HepG2 (cell line): Measurements from ENCODE around the gene PTGDR2. TPM values are rescaled to one million over a fixed set of nuclear protein-coding genes. Genes with fewer than 3 reads are reported as not detected.

Experiments
- ATAC-seq: fragments of 200-7000 bp; cut with Tn5 transposase; 3 replicates; pipeline ENCODE4 v1.9.1; 2020; ENCODE audit warnings: mild to moderate bottlenecking, moderate library complexity
- BruUV-seq: library from RNA; stranded (reverse); fragments of 400-500 nt; replicated peaks from 2 replicates; lab custom pipeline; 2021; lab: Mats Ljungman, UMichigan
- CTCF ChIA-PET: fragments of 300-600 bp; formaldehyde crosslinking; extraction: SDS; loops from one replicate; lab custom pipeline; 2021; ENCODE audit warnings: low total read pairs, inconsistent platforms, low intra/inter-chr PET ratio; lab: Yijun Ruan, JAX
- POLR2A ChIA-PET: fragments of 350-600 bp; sonication (Branson Sonifier 250); formaldehyde crosslinking; loops from one replicate; lab custom pipeline; 2020; ENCODE audit warnings: antibody characterized with exemption, inconsistent platforms; lab: Yijun Ruan, JAX
- DNase-seq: peaks from one replicate; pipeline ENCODE4 v3.0.0-alpha.2; 2015; ENCODE audit warnings: low spot score
- FAIRE-seq: peaks from 3 replicates; lab custom pipeline; 2011; peaks lifted over from hg19 to GRCh38; lab: Jason Lieb, UNC
- H2AFZ ChIP-seq: one replicate; pipeline ENCODE4 v1.6.1; 2011; ENCODE audit warnings: low read length, inconsistent platforms
- H3K27ac ChIP-seq: fragments of 300-600 bp; 3 replicates; pipeline ENCODE4 v1.8.0; 2011; ENCODE audit warnings: mixed run types, mild to moderate bottlenecking, mixed read lengths, low read length, inconsistent platforms; ENCODE audit not compliant: insufficient read depth; ENCODE audit errors: extremely low read length
- H3K27me3 ChIP-seq, 2 experiments: fragments of 200-600 bp in 1 of 2; 2 replicates in 1 of 2; 3 replicates in 1 of 2; pipeline versions ENCODE4 v1.6.0 to v1.8.0; 2011; ENCODE audit warnings: low read length in 2 of 2, mild to moderate bottlenecking in 2 of 2, moderate library complexity in 2 of 2, inconsistent platforms in 1 of 2; ENCODE audit not compliant: insufficient read depth in 2 of 2, control insufficient read depth in 1 of 2
- H3K36me3 ChIP-seq, 2 experiments: fragments of 200-600 bp in 1 of 2; replicated peaks in 1 of 2; 2 replicates in 1 of 2; 3 replicates in 1 of 2; pipeline versions ENCODE4 v1.5.1 to v1.8.0; 2011; ENCODE audit warnings: low read length in 2 of 2, inconsistent platforms in 1 of 2; ENCODE audit not compliant: insufficient read depth in 2 of 2, control insufficient read depth in 1 of 2
- H3K4me1 ChIP-seq: 2 replicates; pipeline ENCODE4 v1.5.1; 2012; ENCODE audit warnings: low read length, inconsistent platforms; ENCODE audit not compliant: insufficient read depth
- H3K4me2 ChIP-seq: 2 replicates; pipeline ENCODE4 v1.6.0; 2011; ENCODE audit warnings: low read depth, low read length, inconsistent platforms
- H3K4me3 ChIP-seq, 3 experiments: fragments of 200-600 bp in 1 of 3; sonication (generic), shearing (Covaris generic) in 1 of 3; replicated peaks in 1 of 3; 2 replicates each; pipeline ENCODE4 v1.5.1; 2011 to 2016; ENCODE audit warnings: low read length in 3 of 3, inconsistent platforms in 2 of 3, low read depth in 2 of 3, mild to moderate bottlenecking in 2 of 3, control low read depth in 1 of 3, mixed read lengths in 1 of 3; ENCODE audit not compliant: insufficient read depth in 1 of 3
- H3K79me2 ChIP-seq: one replicate; pipeline ENCODE4 v1.6.1; 2011; ENCODE audit warnings: low read length, inconsistent platforms; ENCODE audit not compliant: insufficient read depth
- H3K9ac ChIP-seq: 2 replicates; pipeline ENCODE4 v1.6.0; 2011; ENCODE audit warnings: mild to moderate bottlenecking, low read depth, low read length, inconsistent platforms; ENCODE audit not compliant: insufficient read depth
- H3K9me3 ChIP-seq: 2 replicates; pipeline ENCODE4 v1.5.1; 2012; ENCODE audit warnings: mild to moderate bottlenecking, low read length
- H4K20me1 ChIP-seq: 2 replicates; pipeline ENCODE4 v1.6.0; 2011; ENCODE audit warnings: inconsistent platforms, mild to moderate bottlenecking, low read length, moderate library complexity; ENCODE audit not compliant: insufficient read depth
- FOXP1 ChIP-seq, 2 experiments: fragments of 450-650 bp in 1 of 2; IDR thresholded peaks; 2 replicates each; pipeline ENCODE4 v1.6.1; 2017 to 2018; ENCODE audit warnings: antibody characterized with exemption in 1 of 2
- NR2C2 ChIP-seq: sonication (generic); formaldehyde crosslinking; IDR thresholded peaks from 2 replicates; pipeline ENCODE4 v1.4.0; 2020; ENCODE audit warnings: missing genetic modification reagents, mild to moderate bottlenecking, moderate library complexity, borderline replicate concordance
- REST ChIP-seq, 2 experiments: IDR thresholded peaks; 2 replicates each; pipeline ENCODE4 v1.6.1; 2011 to 2012; ENCODE audit warnings: low read length in 2 of 2, borderline replicate concordance in 1 of 2, low read depth in 1 of 2, mild to moderate bottlenecking in 1 of 2, moderate library complexity in 1 of 2
- ZKSCAN1 ChIP-seq: fragments of 150-350 bp; IDR thresholded peaks from 2 replicates; pipeline ENCODE4 v1.6.1; 2014; ENCODE audit warnings: low read length
- ZNF224 ChIP-seq: sonication (generic); formaldehyde crosslinking; IDR thresholded peaks from 2 replicates; pipeline ENCODE4 v1.5.0; 2020; ENCODE audit warnings: mild to moderate bottlenecking, missing genetic modification reagents
- ZNF280D ChIP-seq: sonication (generic); formaldehyde crosslinking; IDR thresholded peaks from 2 replicates; pipeline ENCODE4 v1.5.1; 2020; ENCODE audit warnings: mild to moderate bottlenecking, missing genetic modification reagents
- ZNF296 ChIP-seq: sonication (generic); formaldehyde crosslinking; conservative IDR thresholded peaks from 2 replicates; pipeline ENCODE4 v1.5.0; 2020; ENCODE audit warnings: mild to moderate bottlenecking, missing genetic modification reagents
- ZNF431 ChIP-seq: sonication (generic); formaldehyde crosslinking; IDR thresholded peaks from 2 replicates; pipeline ENCODE4 v1.9.0; 2022; ENCODE audit warnings: missing genetic modification reagents, low read depth, mild to moderate bottlenecking, borderline replicate concordance
- ZNF484 ChIP-seq: sonication (generic); formaldehyde crosslinking; IDR thresholded peaks from 2 replicates; pipeline ENCODE4 v1.5.1; 2020; ENCODE audit warnings: mild to moderate bottlenecking, low read depth, missing genetic modification reagents, borderline replicate concordance
- WGBS: methylation state at CpG from one replicate; pipeline ENCODE4 v1.1.6; 2017; ENCODE audit warnings: low lambda C conversion rate; 5-methylcytosine and 5-hydroxymethylcytosine counted together
- in situ Hi-C: cut with HindIII; loops from 2 replicates; pipeline ENCODE4 v1.10.0; 2017; ENCODE audit warnings: low pct_unique_long_range_greater_than_20kb; ENCODE audit not compliant: extremely low pct_ligation_motif_present
- intact Hi-C: fragments of 100-400 bp; cut with micrococcal nuclease; formaldehyde crosslinking; loops from one replicate; pipeline ENCODE4 v1.10.0; 2022; ENCODE audit not compliant: unreplicated experiment
- polyA plus RNA-seq, 8 experiments: library from polyadenylated mRNA; depleted of rRNA in 3 of 8; stranded (reverse) in 7 of 8; unstranded in 1 of 8; fragments of >200 nt; fragmentation: Illumina TruSeq in 4 of 8; extraction: Trizol in 4 of 8; gene quantifications; 2 replicates each; pipeline versions ENCODE4 v1.2.1 to v1.2.3, GENCODE V29; 2011 to 2016; ENCODE audit warnings: low read depth in 4 of 8, missing spikeins in 1 of 8, mixed read lengths in 1 of 8; ENCODE audit not compliant: insufficient read depth in 1 of 8
- total RNA-seq, 5 experiments: library from RNA; depleted of rRNA; stranded (reverse); fragments of >200 nt; fragmentation: Illumina TruSeq; extraction: Trizol; gene quantifications; 2 replicates each; pipeline ENCODE4 v1.2.3, GENCODE V29; 2016; ENCODE audit warnings: low read depth in 1 of 5
- TF ChIP-seq, protein P1 (sequence below): sonication (generic); formaldehyde crosslinking; IDR thresholded peaks from 2 replicates; pipeline ENCODE4 v1.4.0; 2020; ENCODE audit warnings: missing genetic modification reagents; ENCODE audit errors: not compliant biosample characterization

Gene PTGDR2
- total and polyA plus RNA-seq, 2 of the 13 experiments (the other 11 are each of a cell fraction or from before 2014, with no cell fraction given) = 1.9 to 2.5 TPM

- Histone ChIP-seq H2AFZ (no peak overlapping the region), H3K27ac (no peak overlapping the region), H3K9me3 (no peaks in the 10 kb centered on the region), H4K20me1 (no peaks in the 10 kb centered on the region), H3K79me2 (no peaks in the 10 kb centered on the region), H3K4me1 (peaks cover 12% of the 10 kb centered on the region; the same call in 1 of the 2 replicates), H3K9ac (no peak overlapping the region), H3K27me3 (no peaks in the 10 kb centered on the region), H3K4me3 (no peak overlapping the region), H3K4me2 (no peak overlapping the region), H3K36me3 (no peaks in the 10 kb centered on the region)
- ATAC-seq (no peak), DNase-seq (no peak), FAIRE-seq (no peak)
- no TSS peak for BruUV-seq
- ChIA-PET POLR2A (no interaction called here), CTCF (interaction anchor here (5.3 kb wide), 1 partner anchor 53 kb away, joined by 81 read pairs; no protein-coding TSS in a partner anchor)
- 38% methylated on average over 6 of the region's 7 CpGs for WGBS
- in situ Hi-C loops (loop anchor here (5.0 kb wide), 1 partner anchor 57 kb away; no protein-coding TSS in a partner anchor), intact Hi-C loops (no loop called here)
- TF ChIP-seq ZNF224 (no peak), FOXP1 (IDR thresholded peaks at IDR 0.05) (no peak), FOXP1 (CRISPR knock-in tag; IDR thresholded peaks at IDR 0.05) (no peak), ZNF431 (CRISPR knock-in tag) (no peak), ZNF296 (no peak), REST (IDR thresholded peaks at IDR 0.05; ENCODE audit: borderline replicate concordance in 1 of 2, low read depth in 1 of 2, low read length in 2 of 2) (no peak), ZNF484 (CRISPR knock-in tag) (no peak), NR2C2 (CRISPR knock-in tag) (no peak), ZKSCAN1 (no peak), ZNF280D (CRISPR knock-in tag) (no peak)
- TF ChIP-seq, protein P1, sequence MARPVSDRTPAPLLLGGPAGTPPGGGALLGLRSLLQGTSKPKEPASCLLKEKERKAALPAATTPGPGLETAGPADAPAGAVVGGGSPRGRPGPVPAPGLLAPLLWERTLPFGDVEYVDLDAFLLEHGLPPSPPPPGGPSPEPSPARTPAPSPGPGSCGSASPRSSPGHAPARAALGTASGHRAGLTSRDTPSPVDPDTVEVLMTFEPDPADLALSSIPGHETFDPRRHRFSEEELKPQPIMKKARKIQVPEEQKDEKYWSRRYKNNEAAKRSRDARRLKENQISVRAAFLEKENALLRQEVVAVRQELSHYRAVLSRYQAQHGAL = no peak
Observed at GRCh38 chr11:60834742-60835533, 20.8 kb downstream of the PTGDR2 start.
